ENCODE data around the gene GMDS. TPM values are rescaled to one million over a fixed set of nuclear protein-coding genes. Genes with fewer than 3 reads are reported as not detected.

Gene GMDS
- total and polyA plus RNA-seq, 2 of the 4 experiments (the other 2 are of a cell fraction) = 7.3 to 21.9 TPM

DNA sequence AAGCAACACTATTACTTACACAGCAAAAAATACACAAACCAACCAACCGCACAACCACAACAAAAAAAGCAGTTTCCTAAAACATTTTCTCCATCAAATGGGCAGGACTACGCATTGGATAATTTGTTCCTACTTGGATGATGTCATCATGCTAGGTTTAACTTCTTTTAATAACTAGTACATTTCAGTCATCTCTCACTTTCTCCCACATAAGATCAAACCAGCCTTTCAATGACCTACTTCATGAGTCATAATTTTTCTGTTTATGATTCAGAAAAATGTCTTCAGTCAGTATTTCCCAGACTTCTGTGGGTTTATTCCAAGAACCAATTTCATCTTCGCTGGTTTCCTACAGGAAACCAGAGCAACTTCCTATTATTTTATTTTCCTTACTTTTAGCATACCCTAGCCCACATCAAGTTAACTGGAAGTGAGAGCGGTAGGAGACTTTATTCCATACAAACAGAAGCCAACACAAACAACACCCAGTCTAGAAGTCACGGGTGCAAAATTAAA lies 134.2 kb downstream of the GMDS start:
- Histone ChIP-seq H3K4ac (ENCODE audit: low read depth, low read length) (no peak overlapping the region), H3K36me3 (ENCODE audit: control insufficient read depth, insufficient read depth, low read length) (0 out of 2 replicates have a peak, but pooled peaks cover 1% of the 10 kb centered on the region), H2BK120ac (ENCODE audit: low read depth, low read length) (no peak overlapping the region), H4K8ac (ENCODE audit: low read depth in 2 of 2, low read length in 2 of 2) (no peak overlapping the region), H4K5ac (ENCODE audit: low read depth, low read length) (no peak overlapping the region), H3K27me3 (ENCODE audit: control insufficient read depth, insufficient read depth, low read length) (no peaks in the 10 kb centered on the region), H3K4me2 (ENCODE audit: low read depth, low read length) (peak overlapping the region; percentile 68; the same call in 1 of the 2 replicates), H3K23ac (ENCODE audit: low read depth, low read length) (no peak overlapping the region), H2BK5ac (ENCODE audit: low read depth, low read length, poor library complexity, severe bottlenecking) (no peak overlapping the region), H2AK5ac (ENCODE audit: low read depth, low read length) (no peak overlapping the region), H2BK15ac (ENCODE audit: low read depth, low read length) (no peak overlapping the region), H3K79me1 (ENCODE audit: low read depth in 1 of 2, low read length in 2 of 2) (no peaks in the 10 kb centered on the region), H3K18ac (ENCODE audit: low read depth, low read length) (no peak overlapping the region), H2BK20ac (ENCODE audit: low read depth, low read length) (no peak overlapping the region), H3K56ac (ENCODE audit: extremely low read depth, insufficient read depth, low read length) (no peak overlapping the region), H3K27ac (ENCODE audit: insufficient read depth, low read length) (no peak overlapping the region), H2AFZ (replicated peaks; ENCODE audit: low read length, poor library complexity) (no peak overlapping the region), H2AK9ac (replicated peaks; ENCODE audit: low read depth, low read length, poor library complexity) (no peak overlapping the region), H3K4me3 (ENCODE audit: insufficient read depth, low read depth, low read length) (no peak overlapping the region), H3K14ac (replicated peaks; ENCODE audit: low read depth, low read length) (no peak overlapping the region), H3K4me1 (ENCODE audit: control insufficient read depth, insufficient read depth, low read length) (peaks cover 1% of the 10 kb centered on the region; the same call in 1 of the 2 replicates), H3K9ac (ENCODE audit: low read depth, low read length) (no peak overlapping the region), H4K20me1 (ENCODE audit: insufficient read depth, low read length) (no peaks in the 10 kb centered on the region), H3K9me1 (ENCODE audit: insufficient read depth, low read length) (peaks cover 3% of the 10 kb centered on the region; the same call in 1 of the 2 replicates), H3K9me3 (ENCODE audit: control insufficient read depth, insufficient read depth, low read length) (no peaks in the 10 kb centered on the region), H4K91ac (ENCODE audit: insufficient read depth, low read depth, low read length) (no peak overlapping the region)
- DNase-seq (peak; percentile 89), ATAC-seq (ENCODE audit: low read depth) (peak; percentile 46)
- dilution Hi-C loops (cut with HindIII; ENCODE audit: low sequenced_read_pairs, unreplicated experiment) = no loop called here
- intact Hi-C loops (cut with micrococcal nuclease) = no loop called here
- ChIA-PET POLR2A (ENCODE audit: unreplicated experiment) (no interaction called here), CTCF (interaction anchor here (0.5 kb wide), 1 partner anchor 82 kb away, joined by 5 read pairs; no protein-coding TSS in a partner anchor)
- in situ Hi-C loops (cut with MboI; ENCODE audit: low sequenced_read_pairs) = loop anchor here (25.0 kb wide), 1 partner anchor 526 kb away; no protein-coding TSS in a partner anchor
- WGBS, 2 experiments (ENCODE audit: extremely low coverage in 2 of 2, insufficient read length in 1 of 2) = no CpG with 5 or more reads among the region's 5 CpGs
- no TSS peak for BruUV-seq (replicated peaks)
- TF ChIP-seq BHLHE40 (IDR thresholded peaks at IDR 0.05; ENCODE audit: low read depth, low read length) (peak; percentile 23; the same call in 1 of the 2 replicates), FOS (IDR thresholded peaks at IDR 0.05; ENCODE audit: low read depth, low read length) (peak; percentile 67), RAD21 (IDR thresholded peaks at IDR 0.05; ENCODE audit: low read length) (no peak)
